ENCODE results near the gene LYPD3. TPM values are rescaled to one million over a fixed set of nuclear protein-coding genes. Genes with fewer than 3 reads are reported as not detected.

LYPD3 gene
- total RNA-seq, 1 experiment from 2014 or later = 3.1 TPM

DNA sequence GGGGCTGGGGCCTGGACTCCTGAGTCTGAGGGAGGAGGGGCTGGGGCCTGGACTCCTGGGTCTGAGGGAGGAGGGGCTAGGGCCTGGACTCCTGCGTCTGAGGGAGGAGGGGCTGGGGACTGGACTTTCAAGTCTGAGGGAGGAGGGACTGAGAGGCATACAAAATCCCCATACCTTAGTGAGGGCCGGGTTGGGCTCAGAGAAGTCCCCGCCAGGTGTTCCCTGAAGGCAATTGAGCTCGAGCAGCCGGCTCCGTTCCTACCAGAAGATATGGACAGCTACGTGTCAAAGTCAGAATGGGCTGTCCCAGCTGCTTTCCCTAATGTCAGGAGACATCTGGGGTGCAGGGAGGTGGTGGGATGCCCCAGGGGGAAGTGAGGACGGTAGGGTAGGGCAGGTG lies 29.7 kb upstream of the LYPD3 start:
- Mint-ChIP-seq H3K27ac (ENCODE audit: low read depth, unreplicated experiment) (no peak overlapping the region), H3K4me3 (ENCODE audit: unreplicated experiment) (no peak overlapping the region), H3K27me3 (ENCODE audit: insufficient read depth, unreplicated experiment) (no peaks in the 10 kb centered on the region), H3K36me3 (ENCODE audit: insufficient read depth, unreplicated experiment) (peaks cover 27% of the 10 kb centered on the region), H3K4me1 (ENCODE audit: insufficient read depth, unreplicated experiment) (no peaks in the 10 kb centered on the region), H3K9me3 (ENCODE audit: unreplicated experiment) (no peaks in the 10 kb centered on the region)
- intact Hi-C loops (cut with micrococcal nuclease) = no loop called here
- BruUV-seq (replicated peaks) = no TSS peak
- ChIA-PET POLR2A (interaction anchor here (1.6 kb wide), 2 partner anchors 9 to 15 kb away, joined by 3 to 10 read pairs; partner anchors contain the start of gene PHLDB3), CTCF (interaction anchor here (1.1 to 4.2 kb wide), 2 partner anchors 47 to 70 kb away, joined by 9 to 20 read pairs; no protein-coding TSS in a partner anchor)
- TF ChIP-seq, protein P1, sequence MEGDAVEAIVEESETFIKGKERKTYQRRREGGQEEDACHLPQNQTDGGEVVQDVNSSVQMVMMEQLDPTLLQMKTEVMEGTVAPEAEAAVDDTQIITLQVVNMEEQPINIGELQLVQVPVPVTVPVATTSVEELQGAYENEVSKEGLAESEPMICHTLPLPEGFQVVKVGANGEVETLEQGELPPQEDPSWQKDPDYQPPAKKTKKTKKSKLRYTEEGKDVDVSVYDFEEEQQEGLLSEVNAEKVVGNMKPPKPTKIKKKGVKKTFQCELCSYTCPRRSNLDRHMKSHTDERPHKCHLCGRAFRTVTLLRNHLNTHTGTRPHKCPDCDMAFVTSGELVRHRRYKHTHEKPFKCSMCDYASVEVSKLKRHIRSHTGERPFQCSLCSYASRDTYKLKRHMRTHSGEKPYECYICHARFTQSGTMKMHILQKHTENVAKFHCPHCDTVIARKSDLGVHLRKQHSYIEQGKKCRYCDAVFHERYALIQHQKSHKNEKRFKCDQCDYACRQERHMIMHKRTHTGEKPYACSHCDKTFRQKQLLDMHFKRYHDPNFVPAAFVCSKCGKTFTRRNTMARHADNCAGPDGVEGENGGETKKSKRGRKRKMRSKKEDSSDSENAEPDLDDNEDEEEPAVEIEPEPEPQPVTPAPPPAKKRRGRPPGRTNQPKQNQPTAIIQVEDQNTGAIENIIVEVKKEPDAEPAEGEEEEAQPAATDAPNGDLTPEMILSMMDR (IDR thresholded peaks at IDR 0.05; ENCODE audit: unreplicated experiment) = no peak
- no peak for DNase-seq (ENCODE audit: unreplicated experiment)

DNA sequence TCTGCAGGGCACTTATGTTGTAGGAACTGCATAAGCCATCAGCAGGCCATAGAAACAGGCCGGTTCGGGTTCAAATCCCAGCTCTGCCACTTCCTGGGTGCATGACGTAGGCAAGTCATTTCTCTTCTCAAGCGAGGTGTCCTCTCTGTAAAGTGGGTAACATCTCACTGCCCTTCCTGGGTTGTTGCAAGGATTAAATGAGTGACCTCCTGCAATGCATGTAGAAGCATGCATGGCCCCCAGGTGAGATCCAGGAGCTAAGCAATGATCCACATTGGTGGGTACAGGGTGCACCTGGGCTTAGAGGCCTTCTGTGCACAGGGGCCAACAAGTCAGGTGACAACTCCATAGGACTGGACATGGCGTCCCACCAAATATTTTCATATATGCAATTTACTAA lies 25.4 kb upstream of the LYPD3 start:
- H3K9me3 Mint-ChIP-seq (ENCODE audit: unreplicated experiment) = no peaks in the 10 kb centered on the region
- no peak overlapping the region for H3K27ac Mint-ChIP-seq (ENCODE audit: low read depth, unreplicated experiment)
- no peaks in the 10 kb centered on the region for H3K27me3 Mint-ChIP-seq (ENCODE audit: insufficient read depth, unreplicated experiment)
- TF ChIP-seq, protein P1 (IDR thresholded peaks at IDR 0.05; ENCODE audit: unreplicated experiment) = no peak
- intact Hi-C loops (cut with micrococcal nuclease) = no loop called here
- CTCF ChIA-PET = interaction anchor here (0.6 to 1.2 kb wide), 4 partner anchors 9 to 45 kb away, joined by 3 to 4 read pairs (median 3); no protein-coding TSS in a partner anchor
- H3K4me3 Mint-ChIP-seq (ENCODE audit: unreplicated experiment) = no peak overlapping the region
- no peak for DNase-seq (ENCODE audit: unreplicated experiment)
- peaks cover 5% of the 10 kb centered on the region for H3K36me3 Mint-ChIP-seq (ENCODE audit: insufficient read depth, unreplicated experiment)
- H3K4me1 Mint-ChIP-seq (ENCODE audit: insufficient read depth, unreplicated experiment) = no peaks in the 10 kb centered on the region
- POLR2A ChIA-PET = interaction anchor here (1.1 kb wide), 1 partner anchor 13 kb away, joined by 3 read pairs; no protein-coding TSS in a partner anchor
- BruUV-seq (replicated peaks) = no TSS peak

DNA sequence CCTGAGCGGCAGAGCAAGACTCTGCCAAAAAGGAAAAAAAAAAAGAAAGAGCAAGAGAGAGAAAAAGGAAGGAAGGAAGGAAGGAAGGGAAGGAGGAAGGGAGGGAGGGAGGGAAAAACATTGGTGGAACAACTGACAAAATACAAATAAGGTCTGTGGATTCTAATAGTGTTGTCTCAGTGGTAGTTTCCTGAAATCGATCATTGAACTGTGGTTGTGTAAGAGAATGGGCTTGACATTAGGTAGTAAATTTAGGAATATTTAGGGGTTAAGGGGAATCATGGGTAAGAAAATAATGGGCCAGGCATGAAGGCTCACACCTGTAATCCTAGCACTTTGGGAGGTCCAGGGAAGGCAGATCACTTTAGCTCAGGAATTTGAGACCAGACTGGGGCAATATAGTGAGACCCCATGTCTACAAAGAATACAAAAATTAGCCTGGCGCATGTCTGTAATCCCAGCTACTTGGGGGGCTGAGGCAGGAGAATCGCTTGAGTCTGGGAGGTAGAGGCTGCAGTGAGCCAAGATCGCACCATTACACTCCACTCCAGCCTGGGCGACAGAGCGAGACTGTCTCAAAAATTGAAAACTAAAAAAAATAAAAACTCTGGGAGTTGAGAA lies 24.7 kb upstream of the LYPD3 start:
- H3K36me3 Mint-ChIP-seq (ENCODE audit: insufficient read depth, unreplicated experiment) = no peaks in the 10 kb centered on the region
- H3K4me1 Mint-ChIP-seq (ENCODE audit: insufficient read depth, unreplicated experiment) = no peaks in the 10 kb centered on the region
- no peaks in the 10 kb centered on the region for H3K27me3 Mint-ChIP-seq (ENCODE audit: insufficient read depth, unreplicated experiment)
- POLR2A ChIA-PET = interaction anchor here (1.1 kb wide), 1 partner anchor 14 kb away, joined by 3 read pairs; no protein-coding TSS in a partner anchor
- CTCF ChIA-PET = interaction anchor here (0.6 to 1.2 kb wide), 4 partner anchors 8 to 50 kb away, joined by 3 to 4 read pairs (median 3); no protein-coding TSS in a partner anchor
- DNase-seq (ENCODE audit: unreplicated experiment) = no peak
- H3K4me3 Mint-ChIP-seq (ENCODE audit: unreplicated experiment) = no peak overlapping the region
- intact Hi-C loops (cut with micrococcal nuclease) = no loop called here
- no TSS peak for BruUV-seq (replicated peaks)
- no peak overlapping the region for H3K27ac Mint-ChIP-seq (ENCODE audit: low read depth, unreplicated experiment)
- TF ChIP-seq, protein P1 (IDR thresholded peaks at IDR 0.05; ENCODE audit: unreplicated experiment) = no peak
- no peaks in the 10 kb centered on the region for H3K9me3 Mint-ChIP-seq (ENCODE audit: unreplicated experiment)

DNA sequence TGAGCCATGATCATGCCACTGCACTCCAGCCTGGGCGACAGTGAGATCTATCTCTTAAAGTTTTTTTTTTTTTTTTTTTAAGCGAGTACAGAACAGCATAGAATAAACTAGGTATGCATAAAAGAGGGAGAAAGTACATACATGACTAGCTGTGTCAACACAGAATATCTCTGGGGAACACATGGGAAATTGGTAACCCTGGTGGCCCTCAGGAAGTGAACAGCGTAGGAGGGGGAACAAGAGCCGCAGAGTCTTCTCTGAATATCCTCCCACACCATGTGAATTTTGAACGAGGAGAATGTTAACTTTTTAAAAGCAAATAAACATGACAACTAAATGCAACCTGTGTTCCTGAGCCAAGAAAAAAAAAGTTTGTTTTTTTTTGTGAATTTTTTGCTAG lies 23.9 kb upstream of the LYPD3 start:
- POLR2A ChIA-PET = no interaction called here
- BruUV-seq (replicated peaks) = no TSS peak
- Mint-ChIP-seq H3K27me3 (ENCODE audit: insufficient read depth, unreplicated experiment) (no peaks in the 10 kb centered on the region), H3K4me3 (ENCODE audit: unreplicated experiment) (no peak overlapping the region), H3K9me3 (ENCODE audit: unreplicated experiment) (no peaks in the 10 kb centered on the region), H3K27ac (ENCODE audit: low read depth, unreplicated experiment) (no peak overlapping the region), H3K36me3 (ENCODE audit: insufficient read depth, unreplicated experiment) (no peaks in the 10 kb centered on the region), H3K4me1 (ENCODE audit: insufficient read depth, unreplicated experiment) (no peaks in the 10 kb centered on the region)
- CTCF ChIA-PET = no interaction called here
- no peak for DNase-seq (ENCODE audit: unreplicated experiment)
- TF ChIP-seq, protein P1 (IDR thresholded peaks at IDR 0.05; ENCODE audit: unreplicated experiment) = no peak
- intact Hi-C loops (cut with micrococcal nuclease) = no loop called here

All from MCF 10A (cell line).